Activated T-helper 17 cell treated with anti-CD3 and anti-CD28 coated beads, Interleukin-2, amount 50 U/mL, for 72 hours (primary cell): ENCODE results near the gene SETD4. TPM values are rescaled to one million over a fixed set of nuclear protein-coding genes. Genes with fewer than 3 reads are reported as not detected.

Experiments
- ATAC-seq: fragments of 150-1000 bp; cut with Tn5 transposase; replicated peaks from 2 replicates; pipeline ENCODE4 v1.10.0; 2021; ENCODE audit warnings: mild to moderate bottlenecking, moderate library complexity
- H3K27ac Mint-ChIP-seq: one replicate; pipeline ENCODE4 v1.8.0; 2022; ENCODE audit warnings: mixed read lengths
- H3K27me3 Mint-ChIP-seq: one replicate; pipeline ENCODE4 v1.8.0; 2022; ENCODE audit warnings: mixed read lengths
- H3K36me3 Mint-ChIP-seq: one replicate; pipeline ENCODE4 v1.8.0; 2022; ENCODE audit warnings: low read depth, mild to moderate bottlenecking, mixed read lengths
- H3K4me1 Mint-ChIP-seq: one replicate; pipeline ENCODE4 v1.8.0; 2022; ENCODE audit warnings: mixed read lengths
- H3K4me3 Mint-ChIP-seq: one replicate; pipeline ENCODE4 v1.8.0; 2022; ENCODE audit warnings: mild to moderate bottlenecking, mixed read lengths
- H3K9me3 Mint-ChIP-seq: one replicate; pipeline ENCODE4 v1.8.0; 2022; ENCODE audit warnings: mixed read lengths
- total RNA-seq, 2 donors: library from RNA; stranded (reverse); gene quantifications; one replicate each; pipeline ENCODE4 v1.2.3, GENCODE V29; 2022

The SETD4 gene
- total RNA-seq, 2 donors from 2014 or later, result 12.0 to 21.5 TPM

DNA sequence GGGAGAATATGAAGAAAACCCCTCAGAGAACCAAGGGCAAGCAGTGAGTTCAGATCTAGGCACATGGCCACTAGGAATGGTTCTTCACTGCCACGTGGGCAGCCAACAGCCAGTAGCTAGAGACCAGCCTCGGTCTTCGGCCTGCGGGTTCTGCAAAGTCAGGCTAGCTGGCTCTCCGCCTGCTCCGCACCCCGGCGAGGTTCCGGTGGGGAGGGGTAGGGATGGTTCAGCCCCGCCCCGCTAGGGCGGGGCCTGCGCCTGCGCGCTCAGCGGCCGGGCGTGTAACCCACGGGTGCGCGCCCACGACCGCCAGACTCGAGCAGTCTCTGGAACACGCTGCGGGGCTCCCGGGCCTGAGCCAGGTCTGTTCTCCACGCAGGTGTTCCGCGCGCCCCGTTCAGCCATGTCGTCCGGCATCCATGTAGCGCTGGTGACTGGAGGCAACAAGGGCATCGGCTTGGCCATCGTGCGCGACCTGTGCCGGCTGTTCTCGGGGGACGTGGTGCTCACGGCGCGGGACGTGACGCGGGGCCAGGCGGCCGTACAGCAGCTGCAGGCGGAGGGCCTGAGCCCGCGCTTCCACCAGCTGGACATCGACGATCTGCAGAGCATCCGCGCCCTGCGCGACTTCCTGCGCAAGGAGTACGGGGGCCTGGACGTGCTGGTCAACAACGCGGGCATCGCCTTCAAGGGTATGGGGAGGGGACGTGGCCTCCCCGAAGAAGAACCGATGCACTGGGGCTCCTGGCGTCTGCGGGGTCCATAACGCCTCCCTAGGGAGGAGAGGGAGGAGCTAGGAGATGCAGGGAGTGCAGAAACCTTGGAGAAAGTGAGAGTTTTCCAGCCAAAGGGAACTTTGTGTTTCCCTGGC is 9.6 kb upstream of the SETD4 start, which contains the start of gene CBR1:
CBR1 (plus strand) TSS at position 312 of the 871 bp plus-strand sequence; CDS start at position 404, 92 bp downstream.
- H3K27ac Mint-ChIP-seq, result peak within 1 kb of the TSS; percentile 20
- H3K4me1 Mint-ChIP-seq, result peaks cover 21% of the 10 kb centered on the region
- ATAC-seq, result peak; percentile 97
- no peaks in the 10 kb centered on the region for H3K27me3 Mint-ChIP-seq
- peaks cover 23% of the 10 kb centered on the region for H3K36me3 Mint-ChIP-seq
- peak within 1 kb of the TSS; percentile 65 for H3K4me3 Mint-ChIP-seq
- H3K9me3 Mint-ChIP-seq, result no peaks in the 10 kb centered on the region

DNA sequence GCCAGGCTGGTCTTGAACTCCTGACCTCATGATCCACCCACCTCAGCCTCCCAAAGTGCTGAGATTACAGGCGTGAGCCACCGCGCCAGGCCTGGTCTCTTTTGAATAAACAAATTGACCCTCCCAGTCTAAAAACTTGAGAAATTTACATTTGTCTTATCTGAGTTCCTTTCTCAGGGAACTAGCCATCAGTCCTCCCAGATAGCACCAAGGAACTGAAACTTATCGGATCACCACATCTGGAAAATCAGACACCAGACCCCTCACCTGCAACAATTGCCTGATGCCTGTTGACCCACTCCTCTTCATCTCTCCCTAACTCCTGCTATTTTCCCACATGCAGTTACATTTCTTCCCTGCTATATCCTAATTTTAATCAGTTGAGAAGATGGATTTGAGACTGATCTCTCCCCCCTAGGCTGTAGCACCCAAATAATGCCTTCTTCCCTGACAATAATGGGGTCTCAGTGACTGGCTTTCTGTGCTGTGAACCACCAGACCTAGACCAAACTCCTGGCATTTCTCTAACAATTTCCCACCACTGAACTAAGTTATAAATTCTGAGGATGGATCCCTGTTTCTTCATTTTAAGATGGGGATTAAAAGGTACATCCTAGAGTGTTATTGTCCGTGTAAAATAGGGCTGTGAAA is 8.5 kb upstream of the SETD4 start:
- Mint-ChIP-seq H3K27ac (no peak overlapping the region), H3K27me3 (no peaks in the 10 kb centered on the region), H3K4me3 (peak overlapping the region; percentile 65), H3K4me1 (peaks cover 21% of the 10 kb centered on the region), H3K36me3 (peaks cover 23% of the 10 kb centered on the region), H3K9me3 (no peaks in the 10 kb centered on the region)
- no peak for ATAC-seq

DNA sequence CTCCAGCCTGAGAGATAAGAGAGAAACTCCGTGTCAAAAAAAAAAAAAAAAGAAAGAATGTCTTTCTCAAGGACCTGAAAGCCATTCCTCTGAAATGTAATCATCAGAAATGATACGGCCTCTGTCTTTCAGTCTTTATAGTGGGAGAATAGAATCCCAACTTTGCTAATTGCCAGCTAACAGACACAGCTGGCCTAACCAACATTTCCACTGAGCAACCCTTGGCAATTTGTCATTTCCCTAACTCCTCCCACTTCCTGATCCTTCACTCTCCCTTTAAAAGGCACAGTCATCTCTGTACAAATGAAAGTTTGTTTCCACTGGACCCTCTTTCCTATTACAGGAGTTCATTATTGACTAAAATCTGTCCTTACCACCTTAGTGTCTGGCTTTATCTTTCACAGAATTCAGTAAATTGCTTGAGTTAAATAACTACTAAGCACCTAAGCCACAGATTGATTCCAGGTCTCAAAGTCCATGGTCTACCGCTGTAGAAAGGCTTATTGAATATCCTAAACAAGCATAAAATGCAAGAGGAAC is 5.2 kb upstream of the SETD4 start:
- Mint-ChIP-seq H3K4me1 (peaks cover 11% of the 10 kb centered on the region), H3K9me3 (no peaks in the 10 kb centered on the region), H3K4me3 (peak overlapping the region; percentile 12), H3K27me3 (no peaks in the 10 kb centered on the region), H3K27ac (peak overlapping the region; percentile 64), H3K36me3 (peaks cover 5% of the 10 kb centered on the region)
- ATAC-seq, result peak; percentile 46

DNA sequence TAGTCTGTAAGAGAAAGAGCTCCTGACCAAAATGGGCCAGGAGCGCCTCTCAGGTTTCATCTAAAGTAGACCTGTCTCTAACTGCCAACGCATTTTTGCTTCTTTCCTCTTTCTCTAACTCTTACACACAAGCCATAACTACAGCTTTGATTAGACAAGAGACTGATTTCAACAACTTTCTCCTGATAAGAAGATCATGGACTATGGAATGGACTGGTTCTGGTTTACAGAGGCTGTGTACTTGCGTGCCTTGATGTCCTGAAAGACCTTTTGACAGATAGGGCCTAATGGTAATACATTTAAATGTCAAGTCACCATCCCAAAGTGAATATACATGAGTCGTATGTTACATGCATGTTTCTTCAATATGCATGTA is 3.7 kb upstream of the SETD4 start:
- Mint-ChIP-seq H3K36me3 (peaks cover 9% of the 10 kb centered on the region), H3K9me3 (no peaks in the 10 kb centered on the region), H3K4me3 (no peak overlapping the region), H3K4me1 (peaks cover 7% of the 10 kb centered on the region), H3K27ac (no peak overlapping the region), H3K27me3 (no peaks in the 10 kb centered on the region)
- no peak for ATAC-seq

DNA sequence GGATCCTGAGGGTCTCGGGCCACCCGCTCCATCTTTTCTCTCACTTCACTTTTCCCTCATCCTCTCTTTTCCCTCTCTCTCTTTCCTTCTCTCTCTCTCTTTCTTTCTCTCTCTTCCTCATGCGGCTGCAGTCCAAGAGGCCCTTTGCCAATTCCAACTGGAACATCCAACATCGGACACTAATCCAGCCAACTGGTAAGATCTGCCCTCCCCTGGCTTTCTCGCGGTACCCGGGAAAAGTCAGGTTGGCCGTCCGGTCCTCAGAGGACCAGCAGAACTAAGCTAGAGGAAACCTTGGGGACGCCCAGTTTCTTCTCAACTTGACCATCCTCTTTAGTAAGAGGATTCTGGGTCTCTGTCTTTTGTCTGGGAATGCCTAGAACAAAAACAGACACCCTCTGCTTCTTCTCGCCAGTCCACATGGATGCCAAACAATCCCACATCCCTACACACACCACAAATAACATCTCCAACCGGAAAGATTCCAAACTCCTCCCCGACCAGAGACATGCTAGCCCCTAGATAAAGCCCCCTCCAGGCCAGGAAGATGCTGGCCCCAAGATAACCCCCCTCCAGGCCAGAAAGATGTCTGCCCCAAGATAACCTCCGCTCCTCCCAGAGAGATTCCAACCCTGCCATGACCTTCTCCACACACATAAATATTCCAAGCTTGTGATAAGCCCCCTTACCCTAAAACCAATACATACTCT is 3.2 kb upstream of the SETD4 start:
- no peaks in the 10 kb centered on the region for H3K9me3 Mint-ChIP-seq
- H3K4me1 Mint-ChIP-seq, result peaks cover 5% of the 10 kb centered on the region
- H3K36me3 Mint-ChIP-seq, result peaks cover 14% of the 10 kb centered on the region
- ATAC-seq, result no peak
- H3K27me3 Mint-ChIP-seq, result no peaks in the 10 kb centered on the region
- H3K27ac Mint-ChIP-seq, result no peak overlapping the region
- no peak overlapping the region for H3K4me3 Mint-ChIP-seq

DNA sequence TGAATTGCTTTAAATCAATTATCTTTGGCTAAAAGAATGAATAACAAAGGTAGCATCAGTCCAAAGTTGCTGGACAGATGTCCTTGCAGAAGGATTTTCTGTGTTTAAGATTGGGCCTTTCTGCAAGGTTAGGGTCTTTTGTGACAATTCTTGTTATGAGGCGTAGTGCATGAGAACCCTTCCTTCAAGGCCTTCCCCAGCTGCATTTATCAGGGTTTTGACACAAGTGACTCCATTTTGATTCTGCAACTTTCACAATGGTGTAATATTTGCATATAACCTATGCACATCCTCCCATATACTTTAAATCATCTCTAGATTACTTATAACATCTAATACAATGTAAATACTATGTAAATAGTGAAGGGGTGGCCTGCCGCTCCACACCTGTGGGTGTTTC is 1.1 kb upstream of the SETD4 start:
- H3K4me1 Mint-ChIP-seq, result peaks cover 5% of the 10 kb centered on the region
- ATAC-seq, result no peak
- peaks cover 34% of the 10 kb centered on the region for H3K36me3 Mint-ChIP-seq
- H3K4me3 Mint-ChIP-seq, result peak overlapping the region; percentile 92
- H3K9me3 Mint-ChIP-seq, result no peaks in the 10 kb centered on the region
- H3K27ac Mint-ChIP-seq, result no peak overlapping the region
- no peaks in the 10 kb centered on the region for H3K27me3 Mint-ChIP-seq

DNA sequence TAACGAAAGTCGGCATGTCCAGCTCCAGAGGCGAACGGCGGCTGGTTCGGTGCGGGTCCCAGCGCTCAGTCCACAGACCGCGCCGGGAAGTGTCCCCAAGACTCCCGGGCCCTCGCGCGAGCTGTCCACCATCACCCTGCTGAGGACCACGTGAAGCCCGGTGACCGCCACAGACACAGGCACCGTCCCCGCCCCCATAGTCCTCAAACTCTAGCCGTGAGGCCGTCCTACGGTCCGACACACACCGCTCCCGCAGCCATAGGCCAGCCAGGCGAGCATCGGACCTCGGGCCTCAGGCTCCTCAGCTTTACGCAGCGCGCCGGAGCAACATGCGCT is 535 bp downstream of the SETD4 start:
- H3K27me3 Mint-ChIP-seq, result no peaks in the 10 kb centered on the region
- peak overlapping the region; percentile 98 for H3K27ac Mint-ChIP-seq
- no peaks in the 10 kb centered on the region for H3K9me3 Mint-ChIP-seq
- H3K36me3 Mint-ChIP-seq, result peaks cover 51% of the 10 kb centered on the region
- ATAC-seq, result peak; percentile 42
- peak overlapping the region; percentile 92 for H3K4me3 Mint-ChIP-seq
- no peaks in the 10 kb centered on the region for H3K4me1 Mint-ChIP-seq

DNA sequence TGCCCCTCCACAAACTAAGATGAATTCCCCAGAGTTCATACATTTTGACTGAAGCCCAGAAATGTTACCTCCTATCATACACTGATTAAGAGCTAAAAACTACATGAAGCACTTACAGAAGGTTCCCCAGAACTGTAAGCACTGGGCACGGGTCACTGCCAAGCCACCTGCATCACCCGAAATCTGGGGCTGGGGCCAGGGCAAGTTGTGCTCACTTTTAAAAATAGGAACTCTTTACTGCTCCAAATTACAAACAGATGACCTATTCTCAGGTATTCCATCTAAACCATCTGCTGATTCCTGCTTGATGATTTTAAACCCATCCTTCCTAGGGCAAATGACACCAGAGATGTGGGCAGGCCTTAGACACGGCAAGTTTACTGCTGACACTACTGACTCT is 4.8 kb downstream of the SETD4 start:
- Mint-ChIP-seq H3K4me3 (no peak overlapping the region), H3K27ac (no peak overlapping the region), H3K27me3 (no peaks in the 10 kb centered on the region), H3K4me1 (no peaks in the 10 kb centered on the region), H3K36me3 (peaks cover 78% of the 10 kb centered on the region), H3K9me3 (no peaks in the 10 kb centered on the region)
- no peak for ATAC-seq

DNA sequence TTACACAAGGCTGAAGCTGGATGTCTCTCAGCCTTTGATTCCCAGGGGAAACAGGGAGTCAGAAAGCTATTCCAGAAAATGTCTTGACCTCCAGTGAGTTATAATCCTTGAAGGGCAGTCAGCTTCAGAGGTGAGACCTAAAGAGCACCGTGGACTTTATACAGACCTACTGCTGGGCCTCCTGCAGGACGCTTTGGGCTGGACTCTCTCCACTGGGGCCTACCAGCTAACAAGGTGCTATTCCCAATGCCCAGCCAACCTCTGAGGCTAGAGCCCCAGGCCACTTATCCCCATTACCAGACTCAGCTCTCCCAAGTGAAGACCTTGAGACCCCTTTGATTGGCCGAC is 6.6 kb downstream of the SETD4 start:
- no peaks in the 10 kb centered on the region for H3K9me3 Mint-ChIP-seq
- H3K27me3 Mint-ChIP-seq, result no peaks in the 10 kb centered on the region
- H3K4me3 Mint-ChIP-seq, result no peak overlapping the region
- H3K4me1 Mint-ChIP-seq, result no peaks in the 10 kb centered on the region
- H3K36me3 Mint-ChIP-seq, result peaks cover 87% of the 10 kb centered on the region
- H3K27ac Mint-ChIP-seq, result no peak overlapping the region
- no peak for ATAC-seq

DNA sequence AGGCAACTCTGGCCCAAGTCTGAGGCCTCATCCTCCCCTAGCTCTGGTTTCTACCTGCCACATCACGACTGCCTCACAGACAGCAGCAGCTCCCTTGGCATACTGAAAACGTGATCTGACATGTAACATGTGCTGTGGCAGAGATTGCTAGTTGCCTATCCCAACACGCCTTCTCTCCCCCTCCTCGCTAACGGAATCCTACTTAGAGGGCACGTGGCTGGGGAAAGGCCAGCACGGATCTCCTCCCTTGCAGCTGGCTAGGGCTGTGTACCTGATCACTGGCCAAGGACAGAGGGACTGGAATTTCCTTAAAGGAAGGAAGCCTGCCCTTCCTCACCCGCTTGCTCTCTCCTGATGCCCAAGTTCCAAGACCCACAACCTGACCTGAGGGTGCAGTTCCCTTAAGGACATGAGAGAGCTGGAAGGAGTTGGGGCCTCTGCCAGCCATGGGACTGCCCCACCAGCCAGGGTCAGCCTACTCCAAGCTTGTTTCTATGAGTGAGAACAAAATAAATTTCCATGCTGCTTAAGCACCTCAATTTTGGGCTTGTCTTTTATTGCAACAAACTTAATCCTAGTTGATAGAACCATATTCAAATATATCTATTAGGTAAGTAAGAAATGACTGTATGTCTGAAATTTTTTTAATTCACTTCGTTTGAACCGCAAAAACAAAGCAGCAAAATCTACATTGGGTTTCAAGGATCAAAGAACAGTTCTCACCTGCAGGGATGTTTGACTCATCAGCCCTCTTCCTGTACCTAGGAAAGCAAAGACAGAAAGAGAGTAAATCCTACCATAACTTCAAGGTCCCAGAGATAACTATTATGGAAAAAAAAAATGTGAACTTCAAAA is 7.2 kb downstream of the SETD4 start:
- ATAC-seq, result peak; percentile 35
- Mint-ChIP-seq H3K4me3 (no peak overlapping the region), H3K9me3 (no peaks in the 10 kb centered on the region), H3K36me3 (peaks cover 87% of the 10 kb centered on the region), H3K27me3 (no peaks in the 10 kb centered on the region), H3K4me1 (no peaks in the 10 kb centered on the region), H3K27ac (no peak overlapping the region)

DNA sequence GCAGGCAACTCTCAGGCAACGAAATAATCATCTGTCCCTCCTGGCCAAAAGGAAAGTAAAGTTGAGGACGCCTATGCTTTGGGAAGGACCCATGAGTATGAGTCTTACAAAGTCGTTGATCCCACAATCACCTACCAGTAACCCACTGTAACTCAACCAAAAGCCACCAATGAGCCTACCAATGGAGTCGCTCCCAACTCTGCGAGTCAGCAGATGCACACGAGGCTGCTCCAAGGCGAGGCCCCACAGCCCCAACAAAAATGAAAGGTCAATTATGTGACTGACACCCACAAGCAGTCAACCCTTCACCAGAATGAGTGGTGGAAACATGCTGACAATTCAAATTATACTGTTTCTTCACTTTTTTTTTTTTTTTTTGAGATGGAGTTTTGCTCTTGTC is 12.0 kb downstream of the SETD4 start:
- no peaks in the 10 kb centered on the region for H3K9me3 Mint-ChIP-seq
- H3K27me3 Mint-ChIP-seq, result no peaks in the 10 kb centered on the region
- H3K36me3 Mint-ChIP-seq, result peaks cover 91% of the 10 kb centered on the region
- no peak overlapping the region for H3K27ac Mint-ChIP-seq
- H3K4me3 Mint-ChIP-seq, result no peak overlapping the region
- ATAC-seq, result peak; percentile 32
- no peaks in the 10 kb centered on the region for H3K4me1 Mint-ChIP-seq

DNA sequence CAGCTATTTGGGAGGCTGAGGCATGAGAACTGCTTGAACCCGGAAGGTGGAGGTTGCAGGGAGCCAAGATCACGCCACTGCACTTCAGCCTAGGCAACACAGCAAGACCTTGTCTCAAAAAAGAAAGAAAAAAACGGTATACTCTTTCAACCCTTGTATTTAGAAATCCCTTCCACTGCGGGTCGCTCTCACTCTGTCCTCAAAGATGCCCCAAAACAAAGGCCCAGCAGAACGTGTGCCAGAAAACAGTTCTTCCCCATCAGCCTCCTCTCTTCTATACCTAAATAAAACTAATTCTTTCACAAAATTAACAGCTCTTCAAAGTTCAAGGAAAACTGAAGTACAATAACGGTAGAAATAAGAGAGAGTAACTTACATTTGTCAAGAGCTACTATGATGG is 13.2 kb downstream of the SETD4 start:
- H3K27me3 Mint-ChIP-seq, result no peaks in the 10 kb centered on the region

DNA sequence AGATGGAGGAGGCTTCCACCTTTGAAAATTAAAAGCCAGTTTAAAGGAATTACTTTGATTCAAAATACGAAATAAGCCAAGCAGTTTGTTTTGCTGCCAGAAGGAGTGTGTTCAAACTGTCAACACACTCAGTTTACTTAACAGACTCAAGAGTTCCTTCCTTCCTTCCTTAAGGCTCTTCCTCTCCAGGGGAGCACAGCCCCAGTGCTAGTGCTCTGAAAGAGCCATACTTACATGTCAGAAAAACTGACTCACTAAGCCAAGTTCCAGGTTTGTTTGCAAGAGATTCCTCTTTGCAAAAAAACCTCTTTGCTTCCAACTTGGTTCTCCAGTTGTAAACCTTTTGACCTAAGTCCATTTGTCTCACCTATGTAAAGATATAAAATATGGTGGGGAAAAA is 14.3 kb downstream of the SETD4 start:
- Mint-ChIP-seq H3K9me3 (no peaks in the 10 kb centered on the region), H3K27me3 (no peaks in the 10 kb centered on the region), H3K36me3 (peaks cover 95% of the 10 kb centered on the region), H3K4me1 (no peaks in the 10 kb centered on the region), H3K27ac (no peak overlapping the region), H3K4me3 (no peak overlapping the region)
- ATAC-seq, result no peak

More for the DNA sequence above, 13.2 kb downstream of the SETD4 start:
- ATAC-seq, result no peak
- Mint-ChIP-seq H3K27ac (no peak overlapping the region), H3K36me3 (peaks cover 89% of the 10 kb centered on the region), H3K4me1 (no peaks in the 10 kb centered on the region), H3K9me3 (no peaks in the 10 kb centered on the region), H3K4me3 (no peak overlapping the region)

DNA sequence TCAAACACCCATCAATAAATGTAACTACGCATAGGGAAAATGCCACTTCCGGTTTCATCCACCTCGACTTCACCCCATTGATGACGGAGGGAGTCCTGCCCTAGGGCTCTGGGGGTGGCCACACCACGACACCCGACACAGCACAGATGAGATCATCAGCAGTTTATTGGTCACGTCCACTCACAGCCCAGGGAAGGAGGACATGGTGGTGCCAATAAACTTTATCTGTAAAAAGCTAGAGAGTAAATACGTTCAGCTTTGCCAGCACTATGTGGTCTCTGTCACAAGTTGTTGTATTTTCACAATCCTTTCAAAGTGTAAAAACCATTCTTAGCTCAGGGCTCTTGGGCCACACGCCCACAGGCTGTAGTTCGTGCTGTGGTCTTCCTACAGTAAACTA is 16.3 kb downstream of the SETD4 start:
- H3K4me3 Mint-ChIP-seq, result no peak overlapping the region
- H3K9me3 Mint-ChIP-seq, result no peaks in the 10 kb centered on the region
- H3K27ac Mint-ChIP-seq, result peak overlapping the region; percentile 64
- peaks cover 94% of the 10 kb centered on the region for H3K36me3 Mint-ChIP-seq
- H3K27me3 Mint-ChIP-seq, result no peaks in the 10 kb centered on the region
- ATAC-seq, result no peak
- H3K4me1 Mint-ChIP-seq, result no peaks in the 10 kb centered on the region
